GM21825 (cell line): Measurements from ENCODE around the gene ARID3C.
A peak's percentile ranks its signal among the peaks of the same experiment; 100 is the strongest.
"Not testable (repeated sequence)": the region's sequence is repeated elsewhere in the genome, so short reads cannot be mapped to it uniquely, and the experiment has no call there.

Experiments
- ATAC-seq: cut with Tn5 transposase; IDR thresholded peaks from one replicate; pipeline ENCODE4 v1.9.1; 2021; ENCODE audit warnings: mild to moderate bottlenecking, moderate library complexity; ENCODE audit not compliant: unreplicated experiment

The ARID3C gene

GRCh38 chr9:34652602-34653000 is 23.7 kb upstream of the ARID3C start:
- no peak for ATAC-seq

GRCh38 chr9:34651876-34652601 is 23.2 kb upstream of the ARID3C start, which contains the start of gene IL11RA:
Gene IL11RA, plus strand, starts transcription at chr9:34652185. Its CDS starts 3,033 bp downstream, at chr9:34655218.
- no peak for ATAC-seq

- no peak for ATAC-seq
These were observed 22.5 kb upstream of the ARID3C start for GRCh38 chr9:34651321-34651720.

GRCh38 chr9:34650816-34651215 is 21.9 kb upstream of the ARID3C start:
- no peak for ATAC-seq

- no peak for ATAC-seq
These were observed 19.8 kb upstream of the ARID3C start for GRCh38 chr9:34648673-34649072.

- ATAC-seq, result no peak
These were observed 18.8 kb upstream of the ARID3C start for GRCh38 chr9:34647651-34648050.

- ATAC-seq, result no peak
These were observed 18.2 kb upstream of the ARID3C start for GRCh38 chr9:34647084-34647403.

- peak; percentile 85 for ATAC-seq
These were observed 17.6 kb upstream of the ARID3C start, which contains the start of gene GALT for GRCh38 chr9:34646211-34647083. Gene GALT, plus strand, starts transcription at chr9:34646675. Its CDS starts 30 bp downstream, at chr9:34646705.

- no peak for ATAC-seq
These were observed 16.0 kb upstream of the ARID3C start for GRCh38 chr9:34644766-34645314.

GRCh38 chr9:34642679-34643078 is 13.8 kb upstream of the ARID3C start:
- ATAC-seq, result no peak

GRCh38 chr9:34639322-34639721 is 10.5 kb upstream of the ARID3C start:
- not testable (repeated sequence) for ATAC-seq

GRCh38 chr9:34638138-34638445 is 9.2 kb upstream of the ARID3C start:
- ATAC-seq, result no peak

GRCh38 chr9:34637356-34638137 is 8.7 kb upstream of the ARID3C start, which contains the start of gene SIGMAR1:
Gene SIGMAR1, minus strand, starts transcription at chr9:34637787. Its CDS starts 90 bp downstream, at chr9:34637697.
- ATAC-seq, result peak; percentile 89

- no peak for ATAC-seq
These were observed 8.0 kb upstream of the ARID3C start for GRCh38 chr9:34636791-34637355.

- no peak for ATAC-seq
These were observed 6.7 kb upstream of the ARID3C start for GRCh38 chr9:34635556-34635955.

- no peak for ATAC-seq
These were observed 5.8 kb upstream of the ARID3C start for GRCh38 chr9:34634551-34635248.

- peak; percentile 31 for ATAC-seq
These were observed 5.1 kb upstream of the ARID3C start for GRCh38 chr9:34633851-34634550.

GRCh38 chr9:34633166-34633565 is 4.3 kb upstream of the ARID3C start:
- ATAC-seq, result no peak

GRCh38 chr9:34630402-34631154 is 1.7 kb upstream of the ARID3C start:
- no peak for ATAC-seq
